Measurements from ENCODE around the gene FOXA3. TPM values are rescaled to one million over a fixed set of nuclear protein-coding genes. Genes with fewer than 3 reads are reported as not detected.

The FOXA3 gene
- total and polyA plus RNA-seq, 9 donors: 0.04 to 0.26 TPM; not detected in 7

DNA sequence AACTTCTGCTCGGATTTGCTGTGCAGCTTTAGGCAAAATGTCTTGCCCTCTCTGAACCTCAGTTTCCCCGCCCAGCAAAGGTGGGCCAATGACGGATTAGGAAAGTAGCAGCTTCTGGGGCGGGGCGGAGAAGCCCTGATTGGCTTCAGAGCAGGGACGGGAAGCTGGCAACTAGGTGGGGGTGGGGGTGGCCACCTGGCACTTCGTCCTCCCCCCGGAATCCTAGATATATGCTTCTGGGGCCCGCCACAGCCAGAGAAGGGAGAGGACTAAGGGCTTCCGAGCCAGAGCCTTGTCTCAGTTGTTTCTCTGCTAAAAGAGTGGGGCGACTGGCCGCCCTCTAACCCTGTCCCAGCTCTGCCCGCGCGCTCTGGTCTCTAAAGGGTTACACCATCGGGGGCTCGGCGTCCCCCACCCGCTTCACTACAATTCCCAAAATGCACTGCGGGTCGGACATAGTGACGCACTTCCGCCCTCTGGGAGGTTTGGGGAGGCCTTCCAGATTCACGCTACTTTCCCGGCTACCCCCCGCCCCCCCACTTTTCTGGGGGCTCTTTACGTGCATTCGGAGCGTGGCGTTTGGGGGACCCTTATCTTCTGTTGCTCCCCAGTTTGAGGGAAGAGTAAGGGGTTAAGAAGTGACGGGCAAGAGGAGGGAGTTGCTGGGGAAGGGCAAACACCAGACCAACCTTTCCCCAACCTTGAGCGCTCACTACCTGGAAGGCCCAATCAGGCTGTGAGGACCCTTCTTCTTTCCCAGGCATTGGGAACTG, 22.5 kb downstream of the FOXA3 start:
- WGBS, 3 donors: 0 to 1% (median 0%) methylated on average over 31 to 32 of the region's 32 CpGs
- H3K27ac ChIP-seq: peak overlapping the region; percentile 86 to 88
- intact Hi-C loops (cut with DNase I): loop anchor here in 1 of 4 donors (10.0 kb wide), 1 partner anchor 72 kb away; the partner anchor contains the start of gene RSPH6A
- peaks cover 23% of the 10 kb centered on the region for H3K4me1 ChIP-seq (ENCODE audit: insufficient read depth)
- no peaks in the 10 kb centered on the region for H3K27me3 ChIP-seq
- H3K4me3 ChIP-seq: peak overlapping the region; percentile 51
- no peaks in the 10 kb centered on the region for H3K36me3 ChIP-seq
- TF ChIP-seq, protein P1, sequence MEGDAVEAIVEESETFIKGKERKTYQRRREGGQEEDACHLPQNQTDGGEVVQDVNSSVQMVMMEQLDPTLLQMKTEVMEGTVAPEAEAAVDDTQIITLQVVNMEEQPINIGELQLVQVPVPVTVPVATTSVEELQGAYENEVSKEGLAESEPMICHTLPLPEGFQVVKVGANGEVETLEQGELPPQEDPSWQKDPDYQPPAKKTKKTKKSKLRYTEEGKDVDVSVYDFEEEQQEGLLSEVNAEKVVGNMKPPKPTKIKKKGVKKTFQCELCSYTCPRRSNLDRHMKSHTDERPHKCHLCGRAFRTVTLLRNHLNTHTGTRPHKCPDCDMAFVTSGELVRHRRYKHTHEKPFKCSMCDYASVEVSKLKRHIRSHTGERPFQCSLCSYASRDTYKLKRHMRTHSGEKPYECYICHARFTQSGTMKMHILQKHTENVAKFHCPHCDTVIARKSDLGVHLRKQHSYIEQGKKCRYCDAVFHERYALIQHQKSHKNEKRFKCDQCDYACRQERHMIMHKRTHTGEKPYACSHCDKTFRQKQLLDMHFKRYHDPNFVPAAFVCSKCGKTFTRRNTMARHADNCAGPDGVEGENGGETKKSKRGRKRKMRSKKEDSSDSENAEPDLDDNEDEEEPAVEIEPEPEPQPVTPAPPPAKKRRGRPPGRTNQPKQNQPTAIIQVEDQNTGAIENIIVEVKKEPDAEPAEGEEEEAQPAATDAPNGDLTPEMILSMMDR (IDR thresholded peaks at IDR 0.05): peak in 1 of 3 donors; percentile 5
- TF ChIP-seq EP300 (IDR thresholded peaks at IDR 0.05) (no peak), POLR2A (IDR thresholded peaks at IDR 0.05) (peak; percentile 84)
- H3K9me3 ChIP-seq: no peaks in the 10 kb centered on the region
- DNase-seq: peak; percentile 87 to 93 (median 92)

DNA sequence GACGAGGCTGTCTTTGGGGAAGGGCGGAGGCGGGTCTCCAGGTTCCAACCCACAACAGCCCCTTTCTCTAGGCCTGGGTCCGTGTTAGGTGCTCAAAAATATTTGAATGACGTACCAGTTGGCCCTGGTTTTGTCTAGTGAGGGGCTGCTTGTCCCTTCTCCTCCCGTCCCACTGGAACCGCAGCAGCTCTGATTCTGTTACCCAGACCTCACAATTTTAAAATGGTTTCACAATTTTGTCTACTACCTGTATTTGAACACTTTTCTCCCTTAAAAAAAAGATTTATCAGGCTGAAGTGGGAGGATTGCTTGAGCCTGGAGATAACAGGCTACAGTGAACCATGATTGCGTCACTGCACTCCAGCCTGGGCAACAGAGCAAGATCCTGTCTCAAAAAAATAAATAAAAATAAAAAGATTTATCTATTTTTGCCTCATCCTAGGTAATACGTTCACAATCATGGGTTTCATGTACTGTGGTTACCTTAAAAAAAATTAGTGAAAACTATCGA, 23.1 kb downstream of the FOXA3 start:
- H3K4me1 ChIP-seq (ENCODE audit: insufficient read depth): peaks cover 23% of the 10 kb centered on the region
- peak overlapping the region; percentile 51 for H3K4me3 ChIP-seq
- H3K27ac ChIP-seq: peak overlapping the region; percentile 62 to 88
- DNase-seq: peak in 1 of 5 donors; percentile 35
- intact Hi-C loops (cut with DNase I): loop anchor here in 1 of 4 donors (10.0 kb wide), 1 partner anchor 72 kb away; the partner anchor contains the start of gene RSPH6A
- no peaks in the 10 kb centered on the region for H3K9me3 ChIP-seq
- H3K36me3 ChIP-seq: no peaks in the 10 kb centered on the region
- no peak for TF ChIP-seq EP300 (IDR thresholded peaks at IDR 0.05)
- TF ChIP-seq POLR2A (IDR thresholded peaks at IDR 0.05): no peak
- TF ChIP-seq, protein P1 (IDR thresholded peaks at IDR 0.05): no peak
- no peaks in the 10 kb centered on the region for H3K27me3 ChIP-seq
- 22 to 25% (median 23%) methylated on average over 10 of the region's 10 CpGs for WGBS, 3 donors

DNA sequence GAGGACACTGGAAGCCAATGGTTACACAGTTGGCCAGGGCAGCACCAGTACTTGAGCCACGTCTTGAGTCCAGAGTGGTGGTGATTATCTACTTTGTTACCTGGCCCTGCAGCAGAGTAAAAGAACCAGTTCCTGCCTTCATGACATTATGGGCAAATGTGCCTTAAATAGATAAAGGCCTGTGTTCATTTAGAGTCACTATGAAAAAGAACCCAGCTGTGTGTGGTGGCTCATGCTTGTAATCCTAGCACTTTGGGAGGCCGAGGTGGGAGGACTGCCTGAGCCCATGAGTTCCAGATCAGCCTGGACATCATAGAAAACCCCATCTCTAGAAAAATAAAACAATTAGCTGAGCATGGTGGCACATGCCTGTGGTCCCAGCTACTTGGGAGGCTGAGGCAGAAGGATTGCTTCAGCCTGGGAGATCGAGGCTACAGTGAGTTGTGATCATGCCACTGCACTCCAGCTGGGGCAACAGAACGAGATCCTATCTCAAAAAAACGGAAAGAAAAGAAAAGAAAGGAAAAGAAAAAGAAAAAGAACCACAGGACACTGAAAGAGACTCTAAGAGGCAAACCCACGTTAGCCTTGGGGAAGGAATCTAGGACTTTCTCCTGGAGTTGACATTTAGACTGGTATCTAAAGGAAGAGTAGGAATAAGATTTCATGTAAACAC, 25.2 kb downstream of the FOXA3 start:
- TF ChIP-seq POLR2A (IDR thresholded peaks at IDR 0.05): no peak
- TF ChIP-seq, protein P1 (IDR thresholded peaks at IDR 0.05): no peak
- no peak for TF ChIP-seq EP300 (IDR thresholded peaks at IDR 0.05)
- no peaks in the 10 kb centered on the region for H3K9me3 ChIP-seq
- H3K4me1 ChIP-seq (ENCODE audit: insufficient read depth): peaks cover 9% of the 10 kb centered on the region
- H3K4me3 ChIP-seq: no peak overlapping the region
- no peak for DNase-seq
- H3K27ac ChIP-seq: no peak overlapping the region
- intact Hi-C loops (cut with DNase I): loop anchor here in 1 of 4 donors (10.0 kb wide), 1 partner anchor 75 kb away; the partner anchor contains the start of gene RSPH6A
- H3K36me3 ChIP-seq: no peaks in the 10 kb centered on the region
- no peaks in the 10 kb centered on the region for H3K27me3 ChIP-seq
- 69 to 74% (median 71%) methylated on average over 6 of the region's 6 CpGs for WGBS, 3 donors

DNA sequence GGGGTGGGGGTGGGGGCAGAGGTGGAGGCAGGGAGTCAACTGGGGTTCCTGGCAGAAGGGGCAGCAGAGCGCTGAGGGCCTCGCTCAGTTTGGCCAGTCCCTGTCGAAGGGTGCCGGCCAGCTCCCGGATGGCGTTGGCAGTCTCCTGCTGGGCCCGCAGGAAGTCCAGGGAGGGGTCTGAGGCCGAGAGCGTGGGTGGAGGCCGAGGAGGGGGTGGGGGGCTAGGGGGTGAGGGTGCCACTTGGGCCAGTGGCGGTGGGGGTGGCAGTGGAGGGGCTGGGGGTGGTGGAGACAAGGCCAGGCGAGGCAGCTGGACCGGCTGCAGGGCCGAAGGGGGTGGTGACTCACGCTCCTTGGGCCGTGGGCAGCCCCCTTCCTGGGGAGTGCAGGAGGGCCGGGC, 26.8 kb downstream of the FOXA3 start:
- no peak overlapping the region for H3K4me3 ChIP-seq
- H3K9me3 ChIP-seq: no peaks in the 10 kb centered on the region
- no peaks in the 10 kb centered on the region for H3K36me3 ChIP-seq
- no peak for DNase-seq
- TF ChIP-seq, protein P1 (IDR thresholded peaks at IDR 0.05): no peak
- TF ChIP-seq POLR2A (IDR thresholded peaks at IDR 0.05) (no peak), EP300 (IDR thresholded peaks at IDR 0.05) (no peak)
- H3K27ac ChIP-seq: no peak overlapping the region
- no peaks in the 10 kb centered on the region for H3K27me3 ChIP-seq
- H3K4me1 ChIP-seq (ENCODE audit: insufficient read depth): peaks cover 2% of the 10 kb centered on the region
- whole genome bisulfite sequencing, 3 donors: 75 to 86% (median 82%) methylated on average over 17 of the region's 17 CpGs
- intact Hi-C loops (cut with DNase I): no loop called here
